HepG2 (cell line): ENCODE measurements around the gene PCDHGA1. TPM values are rescaled to one million over a fixed set of nuclear protein-coding genes. Genes with fewer than 3 reads are reported as not detected.
A peak's percentile ranks its signal among the peaks of the same experiment; 100 is the strongest.

Experiments
- ATAC-seq: fragments of 200-7000 bp; cut with Tn5 transposase; 3 replicates; pipeline ENCODE4 v1.9.1; 2020; ENCODE audit warnings: mild to moderate bottlenecking, moderate library complexity
- BruUV-seq: library from RNA; stranded (reverse); fragments of 400-500 nt; replicated peaks from 2 replicates; lab custom pipeline; 2021; lab: Mats Ljungman, UMichigan
- CTCF ChIA-PET: fragments of 300-600 bp; formaldehyde crosslinking; extraction: SDS; loops from one replicate; lab custom pipeline; 2021; ENCODE audit warnings: low total read pairs, inconsistent platforms, low intra/inter-chr PET ratio; lab: Yijun Ruan, JAX
- POLR2A ChIA-PET: fragments of 350-600 bp; sonication (Branson Sonifier 250); formaldehyde crosslinking; loops from one replicate; lab custom pipeline; 2020; ENCODE audit warnings: antibody characterized with exemption, inconsistent platforms; lab: Yijun Ruan, JAX
- DNase-seq: peaks from one replicate; pipeline ENCODE4 v3.0.0-alpha.2; 2015; ENCODE audit warnings: low spot score
- FAIRE-seq: peaks from 3 replicates; lab custom pipeline; 2011; peaks lifted over from hg19 to GRCh38; lab: Jason Lieb, UNC
- H2AFZ ChIP-seq: one replicate; pipeline ENCODE4 v1.6.1; 2011; ENCODE audit warnings: low read length, inconsistent platforms
- H3K27ac ChIP-seq: fragments of 300-600 bp; 3 replicates; pipeline ENCODE4 v1.8.0; 2011; ENCODE audit warnings: mixed run types, mild to moderate bottlenecking, mixed read lengths, low read length, inconsistent platforms; ENCODE audit not compliant: insufficient read depth; ENCODE audit errors: extremely low read length
- H3K27me3 ChIP-seq, 2 experiments: fragments of 200-600 bp in 1 of 2; 2 replicates in 1 of 2; 3 replicates in 1 of 2; pipeline versions ENCODE4 v1.6.0 to v1.8.0; 2011; ENCODE audit warnings: low read length in 2 of 2, mild to moderate bottlenecking in 2 of 2, moderate library complexity in 2 of 2, inconsistent platforms in 1 of 2; ENCODE audit not compliant: insufficient read depth in 2 of 2, control insufficient read depth in 1 of 2
- H3K36me3 ChIP-seq, 2 experiments: fragments of 200-600 bp in 1 of 2; replicated peaks in 1 of 2; 2 replicates in 1 of 2; 3 replicates in 1 of 2; pipeline versions ENCODE4 v1.5.1 to v1.8.0; 2011; ENCODE audit warnings: low read length in 2 of 2, inconsistent platforms in 1 of 2; ENCODE audit not compliant: insufficient read depth in 2 of 2, control insufficient read depth in 1 of 2
- H3K4me1 ChIP-seq: 2 replicates; pipeline ENCODE4 v1.5.1; 2012; ENCODE audit warnings: low read length, inconsistent platforms; ENCODE audit not compliant: insufficient read depth
- H3K4me2 ChIP-seq: 2 replicates; pipeline ENCODE4 v1.6.0; 2011; ENCODE audit warnings: low read depth, low read length, inconsistent platforms
- H3K4me3 ChIP-seq, 3 experiments: fragments of 200-600 bp in 1 of 3; sonication (generic), shearing (Covaris generic) in 1 of 3; replicated peaks in 1 of 3; 2 replicates each; pipeline ENCODE4 v1.5.1; 2011 to 2016; ENCODE audit warnings: low read length in 3 of 3, inconsistent platforms in 2 of 3, low read depth in 2 of 3, mild to moderate bottlenecking in 2 of 3, control low read depth in 1 of 3, mixed read lengths in 1 of 3; ENCODE audit not compliant: insufficient read depth in 1 of 3
- H3K79me2 ChIP-seq: one replicate; pipeline ENCODE4 v1.6.1; 2011; ENCODE audit warnings: low read length, inconsistent platforms; ENCODE audit not compliant: insufficient read depth
- H3K9ac ChIP-seq: 2 replicates; pipeline ENCODE4 v1.6.0; 2011; ENCODE audit warnings: mild to moderate bottlenecking, low read depth, low read length, inconsistent platforms; ENCODE audit not compliant: insufficient read depth
- H3K9me3 ChIP-seq: 2 replicates; pipeline ENCODE4 v1.5.1; 2012; ENCODE audit warnings: mild to moderate bottlenecking, low read length
- H4K20me1 ChIP-seq: 2 replicates; pipeline ENCODE4 v1.6.0; 2011; ENCODE audit warnings: inconsistent platforms, mild to moderate bottlenecking, low read length, moderate library complexity; ENCODE audit not compliant: insufficient read depth
- CERS6 ChIP-seq: sonication (generic); formaldehyde crosslinking; IDR thresholded peaks from 2 replicates; pipeline ENCODE4 v1.5.0; 2020; ENCODE audit warnings: missing genetic modification reagents
- CSRNP1 ChIP-seq: sonication (generic); formaldehyde crosslinking; IDR thresholded peaks from 2 replicates; pipeline ENCODE4 v1.8.1; 2023; ENCODE audit warnings: mild to moderate bottlenecking, missing genetic modification reagents
- CTCF ChIP-seq: sonication (generic); formaldehyde crosslinking; IDR thresholded peaks from 2 replicates; pipeline ENCODE4 v1.5.0; 2020; ENCODE audit warnings: mild to moderate bottlenecking, missing genetic modification reagents, moderate library complexity
- PAXIP1 ChIP-seq: sonication (generic); formaldehyde crosslinking; conservative IDR thresholded peaks from 2 replicates; pipeline ENCODE4 v1.4.0; 2020; ENCODE audit warnings: mild to moderate bottlenecking, missing genetic modification reagents, moderate library complexity
- STAG1 ChIP-seq: sonication (generic); formaldehyde crosslinking; IDR thresholded peaks from 2 replicates; pipeline ENCODE4 v1.4.0; 2020; ENCODE audit warnings: missing genetic modification reagents
- ZNF264 ChIP-seq: sonication (generic); formaldehyde crosslinking; IDR thresholded peaks from 2 replicates; pipeline ENCODE4 v1.4.0; 2020; ENCODE audit warnings: missing genetic modification reagents
- ZNF841 ChIP-seq: sonication (generic); formaldehyde crosslinking; IDR thresholded peaks from 2 replicates; pipeline ENCODE4 v1.8.1; 2023; ENCODE audit warnings: missing genetic modification reagents, borderline replicate concordance
- WGBS: methylation state at CpG from one replicate; pipeline ENCODE4 v1.1.6; 2017; ENCODE audit warnings: low lambda C conversion rate; 5-methylcytosine and 5-hydroxymethylcytosine counted together
- in situ Hi-C: cut with HindIII; loops from 2 replicates; pipeline ENCODE4 v1.10.0; 2017; ENCODE audit warnings: low pct_unique_long_range_greater_than_20kb; ENCODE audit not compliant: extremely low pct_ligation_motif_present
- intact Hi-C: fragments of 100-400 bp; cut with micrococcal nuclease; formaldehyde crosslinking; loops from one replicate; pipeline ENCODE4 v1.10.0; 2022; ENCODE audit not compliant: unreplicated experiment
- polyA plus RNA-seq, 8 experiments: library from polyadenylated mRNA; depleted of rRNA in 3 of 8; stranded (reverse) in 7 of 8; unstranded in 1 of 8; fragments of >200 nt; fragmentation: Illumina TruSeq in 4 of 8; extraction: Trizol in 4 of 8; gene quantifications; 2 replicates each; pipeline versions ENCODE4 v1.2.1 to v1.2.3, GENCODE V29; 2011 to 2016; ENCODE audit warnings: low read depth in 4 of 8, missing spikeins in 1 of 8, mixed read lengths in 1 of 8; ENCODE audit not compliant: insufficient read depth in 1 of 8
- total RNA-seq, 5 experiments: library from RNA; depleted of rRNA; stranded (reverse); fragments of >200 nt; fragmentation: Illumina TruSeq; extraction: Trizol; gene quantifications; 2 replicates each; pipeline ENCODE4 v1.2.3, GENCODE V29; 2016; ENCODE audit warnings: low read depth in 1 of 5

Gene PCDHGA1
- total and polyA plus RNA-seq, 2 of the 13 experiments (the other 11 are each of a cell fraction or from before 2014, with no cell fraction given) = 0.31 to 0.40 TPM

- TF ChIP-seq PAXIP1 (CRISPR knock-in tag) (no peak), CSRNP1 (no peak)
Measured at GRCh38 chr5:141399555-141400258, 69.4 kb downstream of the PCDHGA1 start (continued).

GRCh38 chr5:141402553-141403243, 72.4 kb downstream of the PCDHGA1 start, which contains the start of gene PCDHGA9:
TSS of gene PCDHGA9 (plus strand) at chr5:141402778. CDS start at chr5:141402953, 175 bp downstream.
- in situ Hi-C loops (no loop called here), intact Hi-C loops (no loop called here)
- H3K36me3 ChIP-seq = no peaks in the 10 kb centered on the region
- ATAC-seq (no peak), DNase-seq (no peak), FAIRE-seq (no peak)
- no peak within 1 kb of the TSS for H3K27ac ChIP-seq
- 79% methylated on average over 27 of the region's 27 CpGs for WGBS
- no peaks in the 10 kb centered on the region for H3K79me2 ChIP-seq
- H3K9me3 ChIP-seq = peaks cover 13% of the 10 kb centered on the region; the same call in 1 of the 2 replicates
- CTCF ChIA-PET = no interaction called here
- H3K4me2 ChIP-seq = no peak within 1 kb of the TSS
- H3K9ac ChIP-seq = no peak within 1 kb of the TSS
- H3K4me1 ChIP-seq = no peaks in the 10 kb centered on the region
- POLR2A ChIA-PET = no interaction called here
- H3K4me3 ChIP-seq = no peak within 1 kb of the TSS
- BruUV-seq = no TSS peak
- H4K20me1 ChIP-seq = no peaks in the 10 kb centered on the region
- no peaks in the 10 kb centered on the region; a peak in 1 of 5 replicates for H3K27me3 ChIP-seq
- TF ChIP-seq ZNF264 (CRISPR knock-in tag) (no peak), CERS6 (CRISPR knock-in tag) (no peak), CTCF (CRISPR knock-in tag) (peak; percentile 22), STAG1 (CRISPR knock-in tag) (peak; percentile 26; the same call in 1 of the 2 replicates), ZNF841 (no peak)
- no peak within 1 kb of the TSS for H2AFZ ChIP-seq
